Measurements from ENCODE around the gene BAG3.
A peak's percentile ranks its signal among the peaks of the same experiment; 100 is the strongest.
"Not testable (repeated sequence)": the region's sequence is repeated elsewhere in the genome, so short reads cannot be mapped to it uniquely, and the experiment has no call there.

Gene BAG3

DNA sequence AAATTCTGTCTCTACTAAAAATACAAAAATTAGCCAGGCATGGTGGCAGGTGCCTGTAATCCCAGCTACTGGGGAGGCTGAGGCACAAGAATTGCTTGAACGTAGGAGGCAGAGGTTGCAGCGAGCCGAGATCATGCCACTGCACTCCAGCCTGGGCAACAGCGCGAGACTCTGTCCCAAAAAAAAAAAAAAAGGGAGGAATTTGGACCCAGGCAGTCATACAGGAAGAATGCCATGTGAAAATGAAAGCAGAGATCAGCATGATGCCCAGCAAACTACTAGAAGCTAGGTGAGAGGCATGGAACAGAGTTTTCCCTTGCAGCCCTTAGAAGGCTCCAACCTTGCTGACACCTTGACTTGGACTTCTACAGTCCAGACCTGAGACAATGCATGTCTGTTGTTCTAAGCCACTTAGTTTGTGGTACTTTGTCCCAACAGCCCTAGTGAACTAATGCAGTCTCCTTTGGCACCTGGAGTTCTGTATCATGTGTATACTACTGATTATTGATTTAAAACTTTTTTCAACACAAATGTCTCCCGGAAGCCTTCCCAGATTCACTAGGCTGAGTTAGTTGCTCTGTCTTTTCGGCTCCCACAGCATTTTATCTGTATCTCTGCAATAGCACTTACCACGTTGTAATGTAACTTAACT is 10.2 kb upstream of the BAG3 start:
- DNase-seq (ENCODE audit: low spot score) = no peak

DNA sequence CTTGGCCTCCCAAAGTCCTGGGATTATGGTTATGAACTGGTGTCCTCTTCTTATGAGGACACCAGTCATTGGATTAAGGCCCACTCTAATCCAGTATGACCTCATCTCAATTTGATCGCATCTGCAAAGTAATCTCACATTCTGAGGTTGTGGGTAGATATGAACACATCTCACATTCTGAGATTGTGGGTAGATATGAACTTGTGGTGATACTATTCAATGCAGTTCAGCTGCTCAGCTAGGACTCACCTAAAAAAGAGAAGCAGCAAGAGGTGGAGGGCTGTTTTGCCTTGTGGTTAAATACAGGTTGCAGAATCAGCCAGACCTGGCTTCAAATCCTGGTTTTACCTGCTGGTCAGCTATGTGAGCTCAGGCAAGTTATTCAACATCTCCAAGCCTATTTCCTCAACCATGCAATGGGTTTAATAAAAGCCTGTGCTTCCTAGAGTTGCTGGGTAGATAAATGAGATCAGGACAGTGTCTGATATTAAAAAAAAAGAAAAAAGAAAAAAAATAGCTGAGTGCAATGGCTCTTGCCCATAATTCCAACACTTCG is 8.5 kb upstream of the BAG3 start:
- DNase-seq (ENCODE audit: low spot score) = no peak

DNA sequence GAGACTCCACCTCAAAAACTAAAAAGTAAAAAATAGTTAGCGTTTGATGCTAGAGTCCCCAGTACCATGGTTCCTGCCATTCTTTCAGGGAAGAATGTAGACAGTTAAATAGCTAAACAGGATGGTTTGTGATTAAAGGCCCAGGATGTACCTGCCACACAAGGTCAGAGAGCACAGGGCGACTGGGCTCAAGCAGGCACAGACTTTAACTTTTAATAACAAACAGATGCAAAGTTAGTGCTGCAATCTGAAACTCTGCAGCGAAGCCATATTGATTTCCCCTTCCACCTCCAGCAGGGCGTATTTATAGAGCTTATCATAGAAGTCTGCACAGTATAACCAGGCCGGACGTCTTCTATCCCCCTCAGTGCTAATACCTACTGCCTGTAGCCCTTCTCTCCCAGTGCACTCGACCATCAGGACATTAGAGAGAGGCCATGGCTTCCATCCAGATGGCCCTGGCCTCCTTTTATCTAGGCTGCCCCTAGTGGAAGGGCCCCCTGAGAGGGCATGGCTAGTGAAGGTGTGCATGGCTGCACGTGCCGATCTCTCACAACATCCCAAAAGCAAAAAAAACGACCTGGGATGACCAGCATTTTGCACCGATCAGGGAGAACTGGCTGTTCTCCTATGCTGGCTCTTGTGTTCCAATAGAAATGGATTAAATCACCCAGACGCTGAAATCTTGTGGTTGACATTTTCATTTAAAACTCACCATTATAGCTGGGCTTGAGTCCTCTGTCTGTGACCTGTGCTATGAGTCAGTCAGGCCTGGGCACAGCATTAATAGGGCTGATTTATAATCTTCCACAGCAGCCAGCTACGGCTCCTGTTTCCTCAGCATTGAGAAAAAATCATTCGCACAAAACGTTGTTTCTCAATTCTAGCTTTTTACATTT is 7.6 kb upstream of the BAG3 start:
- DNase-seq (ENCODE audit: low spot score) = no peak

DNA sequence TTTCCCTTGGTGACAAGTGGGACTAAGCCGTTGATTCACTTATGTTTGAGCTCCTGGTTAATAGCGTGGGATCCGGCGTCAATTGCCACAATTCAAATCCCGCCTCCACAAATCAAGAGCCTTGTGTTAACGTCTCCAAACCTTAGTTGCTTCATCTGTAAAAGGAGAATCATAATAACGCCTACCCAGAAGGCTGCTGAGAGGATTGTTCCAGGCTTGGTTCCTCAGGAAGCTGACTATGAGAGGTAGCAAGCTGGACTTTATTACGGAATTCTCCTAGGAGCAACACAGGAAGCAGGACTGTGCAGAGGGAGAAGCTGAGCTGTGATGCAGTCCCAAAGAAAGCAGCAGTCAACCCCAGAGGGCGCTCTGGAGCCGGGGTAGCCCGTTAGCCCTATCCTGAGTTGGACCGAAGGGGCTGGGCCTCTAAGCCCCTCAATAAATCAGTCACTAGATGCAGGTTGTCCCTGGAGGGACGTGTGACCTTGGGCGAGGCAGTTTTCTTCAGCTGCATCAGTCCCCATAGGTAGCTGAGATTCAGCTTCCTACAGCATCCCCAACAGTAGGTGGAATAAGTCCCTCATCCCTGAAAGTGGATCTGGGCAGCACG is 6.9 kb upstream of the BAG3 start:
- DNase-seq (ENCODE audit: low spot score) = no peak

DNA sequence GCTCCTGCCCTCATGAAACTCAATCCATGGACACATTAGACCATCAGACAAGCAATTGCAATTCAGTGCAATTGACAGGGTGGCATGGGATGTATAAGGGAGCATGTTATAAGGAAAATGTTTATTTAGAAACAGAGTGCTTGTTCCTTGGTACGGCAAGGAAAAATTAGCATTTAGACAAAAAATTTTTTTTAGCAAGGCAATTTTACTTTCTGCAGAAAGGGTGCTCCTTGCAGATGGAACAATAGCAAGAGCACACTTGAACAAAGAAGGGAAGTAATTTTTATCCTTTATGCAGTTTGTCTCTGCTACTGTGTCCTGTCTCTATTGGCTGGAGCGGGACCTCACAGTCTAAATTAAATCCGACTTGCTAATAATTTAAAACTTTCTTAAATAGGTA is 6.2 kb upstream of the BAG3 start:
- DNase-seq (ENCODE audit: low spot score) = no peak

DNA sequence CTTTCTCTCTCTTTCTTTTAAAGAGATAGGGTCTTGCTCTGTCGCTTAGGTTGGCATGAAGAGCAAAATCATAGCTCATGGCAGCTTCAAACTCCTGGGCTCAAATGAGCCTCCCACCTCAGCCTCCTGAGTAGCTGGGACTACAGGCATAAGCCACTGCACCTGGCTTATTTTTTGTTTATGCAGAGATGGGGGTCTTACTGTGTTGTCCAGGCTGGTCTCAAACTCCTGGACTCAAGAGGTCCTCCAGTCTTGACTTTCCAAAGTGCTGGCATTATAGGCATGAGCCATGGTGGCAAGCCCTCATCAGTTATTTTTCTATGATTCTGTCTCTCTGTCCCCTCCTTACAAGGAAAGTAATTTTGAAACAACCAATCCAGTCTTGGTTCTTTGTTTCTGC is 1.1 kb upstream of the BAG3 start:
- DNase-seq (ENCODE audit: low spot score) = peak; percentile 14

DNA sequence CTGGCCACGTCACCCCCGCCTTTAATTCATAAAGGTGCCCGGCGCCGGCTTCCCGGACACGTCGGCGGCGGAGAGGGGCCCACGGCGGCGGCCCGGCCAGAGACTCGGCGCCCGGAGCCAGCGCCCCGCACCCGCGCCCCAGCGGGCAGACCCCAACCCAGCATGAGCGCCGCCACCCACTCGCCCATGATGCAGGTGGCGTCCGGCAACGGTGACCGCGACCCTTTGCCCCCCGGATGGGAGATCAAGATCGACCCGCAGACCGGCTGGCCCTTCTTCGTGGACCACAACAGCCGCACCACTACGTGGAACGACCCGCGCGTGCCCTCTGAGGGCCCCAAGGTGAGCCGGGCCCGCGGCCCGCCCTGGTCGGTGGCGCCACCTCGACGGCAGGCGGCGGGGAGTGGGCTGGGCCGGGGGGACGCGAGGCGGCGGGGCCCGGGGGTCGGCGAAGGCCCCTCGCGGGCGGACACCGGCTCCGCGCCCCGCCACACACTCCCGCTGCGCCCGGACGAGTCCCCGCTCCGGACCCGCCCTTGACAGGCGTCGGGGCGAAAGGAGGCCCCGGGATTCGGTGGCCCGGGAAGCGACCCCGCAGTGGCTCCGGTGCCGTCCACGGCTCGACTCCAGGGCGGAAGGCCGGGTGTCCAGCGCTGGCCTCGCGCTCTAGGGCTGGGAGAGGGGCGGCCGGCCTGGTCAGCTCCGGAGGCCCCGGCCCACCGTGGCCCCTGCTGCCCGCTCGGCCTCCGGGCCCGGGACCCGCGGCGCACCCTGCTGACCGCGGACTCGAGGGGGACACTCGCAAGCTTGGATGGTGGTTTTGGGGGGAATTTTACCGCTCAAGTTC is 557 bp downstream of the BAG3 start:
- no peak for DNase-seq (ENCODE audit: low spot score)

DNA sequence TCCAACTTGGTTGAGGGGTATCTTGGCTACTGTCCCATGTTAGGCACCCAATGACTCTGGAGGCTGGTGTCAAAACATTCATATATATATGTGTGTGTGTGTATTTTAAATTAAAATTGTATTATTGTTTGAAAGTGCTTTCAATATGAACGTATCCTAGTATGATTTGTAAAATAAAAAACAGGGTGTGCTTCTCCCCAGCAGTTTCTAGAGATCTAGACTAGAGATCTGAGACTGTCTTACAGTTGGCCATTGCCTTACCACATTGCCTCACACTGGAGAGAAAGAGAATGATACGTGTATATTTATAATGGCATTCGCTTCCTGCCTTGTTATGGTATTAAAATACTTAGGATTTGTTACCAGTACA is 1.2 kb downstream of the BAG3 start:
- DNase-seq (ENCODE audit: low spot score) = peak; percentile 65

DNA sequence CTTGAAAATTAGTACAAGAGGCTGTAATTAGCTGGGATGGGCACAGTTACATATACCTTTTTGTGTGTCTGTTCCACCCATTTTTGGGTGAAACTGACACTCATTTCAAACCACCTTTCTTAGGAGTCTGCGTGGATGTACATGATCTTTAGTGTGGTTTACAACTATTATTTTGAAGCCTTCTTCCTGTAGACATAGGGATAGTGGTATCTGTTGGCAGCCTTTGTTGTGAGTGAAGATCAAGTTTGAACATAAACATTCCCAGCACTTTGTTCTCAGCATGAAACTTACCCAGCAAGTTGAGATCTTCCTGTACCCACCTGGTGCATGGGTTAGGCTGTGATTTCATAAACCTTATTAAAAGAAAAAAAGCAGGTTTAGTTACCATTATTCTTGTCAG is 2.0 kb downstream of the BAG3 start:
- no peak for DNase-seq (ENCODE audit: low spot score)

DNA sequence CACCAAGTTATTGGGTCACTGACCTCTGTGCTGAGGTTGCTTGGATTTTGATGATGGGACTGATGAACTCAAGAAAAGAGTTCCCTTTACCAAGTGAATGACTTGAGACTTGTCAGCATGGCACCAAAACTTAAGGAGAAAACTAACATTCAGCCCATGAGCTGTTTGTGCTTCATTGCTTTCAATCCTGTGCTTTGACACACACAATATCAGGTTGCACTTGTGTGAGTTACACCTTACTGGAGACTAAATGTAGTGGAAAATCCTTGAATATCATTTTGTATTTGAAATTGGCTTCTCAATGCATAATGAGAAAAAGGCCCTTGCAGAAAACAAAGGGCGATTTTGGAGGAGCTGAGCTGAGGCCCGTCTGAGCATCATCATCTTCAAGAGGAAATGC is 2.7 kb downstream of the BAG3 start:
- DNase-seq (ENCODE audit: low spot score) = no peak

DNA sequence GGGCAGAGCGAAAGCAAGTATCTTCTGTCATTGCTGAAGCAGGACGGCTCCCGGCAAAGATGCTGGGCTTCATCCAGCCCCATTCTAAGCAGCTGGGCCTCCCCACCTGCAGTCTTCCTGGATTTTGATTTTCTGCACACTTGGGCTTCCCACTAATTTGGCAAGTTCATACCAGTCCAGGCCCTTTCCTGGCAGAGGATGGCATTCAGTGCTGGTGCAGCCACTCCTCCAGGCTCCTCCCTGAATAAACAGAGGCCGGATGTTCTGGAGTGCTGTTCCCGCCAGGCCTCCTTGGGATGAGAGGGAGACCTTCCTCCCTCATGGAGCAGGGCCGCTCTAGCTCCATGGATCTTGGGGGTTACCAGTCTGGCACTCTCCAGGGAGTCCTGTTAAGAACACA is 3.4 kb downstream of the BAG3 start:
- DNase-seq (ENCODE audit: low spot score) = no peak

DNA sequence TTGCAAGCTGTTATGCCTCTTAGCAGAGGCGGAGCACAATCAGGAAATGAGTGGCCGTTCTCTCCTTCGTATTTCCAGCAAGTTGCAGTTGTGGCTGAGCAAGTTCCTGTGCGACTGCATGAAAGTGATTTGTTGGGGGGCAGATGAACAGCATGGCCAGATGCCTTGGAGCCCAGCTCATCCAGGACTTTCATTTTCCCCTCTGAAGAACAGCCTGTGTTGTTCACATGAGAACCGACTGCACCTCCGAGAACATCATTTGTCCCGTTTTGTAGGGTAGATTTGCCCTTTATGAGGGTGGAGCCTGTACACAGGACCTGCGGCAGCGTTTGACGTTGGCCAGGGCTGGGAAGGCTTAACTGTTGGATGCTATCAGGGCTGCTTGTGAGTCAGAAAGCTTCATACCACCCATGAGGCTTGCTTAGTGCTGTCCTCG is 4.4 kb downstream of the BAG3 start:
- no peak for DNase-seq (ENCODE audit: low spot score)

DNA sequence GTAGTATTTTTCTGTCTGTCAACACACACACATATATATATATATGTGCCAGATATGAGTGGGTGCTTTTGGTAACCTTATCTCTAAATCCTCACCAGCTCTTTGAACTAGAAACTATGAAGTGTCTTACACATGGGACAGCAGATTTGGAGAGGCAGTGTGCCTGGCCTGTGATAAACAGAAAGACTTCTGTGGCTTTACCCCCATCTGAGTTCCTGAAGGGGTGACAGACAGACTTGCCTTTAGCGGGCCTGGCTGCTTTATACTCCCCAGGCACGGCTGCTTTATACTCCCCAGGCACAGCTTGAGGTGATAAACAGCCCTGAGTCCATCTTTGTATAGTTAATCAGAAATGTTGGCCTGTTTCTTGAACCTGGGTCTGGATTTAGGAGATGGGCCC is 5.6 kb downstream of the BAG3 start:
- DNase-seq (ENCODE audit: low spot score) = no peak

DNA sequence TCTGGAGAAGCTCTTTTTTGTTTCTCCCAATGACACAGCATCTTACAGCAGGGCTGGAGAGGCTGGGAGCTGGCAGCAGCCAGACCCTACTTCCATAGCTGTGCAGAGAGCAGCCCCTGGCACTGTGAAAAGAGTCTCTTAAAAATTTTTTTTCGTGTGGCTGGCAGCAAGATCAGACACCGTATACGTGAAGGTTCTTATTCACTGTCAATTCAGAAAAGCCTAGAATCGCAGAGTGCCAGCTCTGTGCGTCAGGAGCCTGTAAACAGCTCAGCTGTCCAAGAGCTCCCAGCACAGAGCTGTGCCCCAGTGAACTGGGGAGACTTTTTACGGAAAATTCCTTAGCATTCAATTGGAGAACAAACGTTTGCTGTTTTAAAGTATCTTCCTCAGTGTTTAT is 6.5 kb downstream of the BAG3 start:
- DNase-seq (ENCODE audit: low spot score) = no peak

DNA sequence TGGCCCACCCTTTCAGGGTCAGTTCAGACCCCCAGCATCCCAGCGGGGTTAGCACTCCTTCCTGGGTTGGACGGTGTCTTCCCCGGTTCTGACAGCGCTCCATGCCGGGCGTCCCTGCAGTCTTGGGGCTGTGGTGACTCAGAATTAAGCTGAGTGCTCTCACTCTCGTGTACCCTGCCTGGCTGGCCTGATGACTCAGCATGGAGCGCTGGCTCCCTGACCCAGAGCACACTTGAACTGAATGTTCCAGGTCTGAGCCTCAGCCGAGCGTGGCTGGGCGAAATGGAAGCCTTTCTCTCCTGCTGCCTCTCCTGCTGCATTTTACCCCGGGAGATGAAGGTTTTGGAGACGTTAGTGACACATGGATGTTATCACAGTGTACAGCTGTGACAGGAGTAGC is 7.1 kb downstream of the BAG3 start:
- no peak for DNase-seq (ENCODE audit: low spot score)

DNA sequence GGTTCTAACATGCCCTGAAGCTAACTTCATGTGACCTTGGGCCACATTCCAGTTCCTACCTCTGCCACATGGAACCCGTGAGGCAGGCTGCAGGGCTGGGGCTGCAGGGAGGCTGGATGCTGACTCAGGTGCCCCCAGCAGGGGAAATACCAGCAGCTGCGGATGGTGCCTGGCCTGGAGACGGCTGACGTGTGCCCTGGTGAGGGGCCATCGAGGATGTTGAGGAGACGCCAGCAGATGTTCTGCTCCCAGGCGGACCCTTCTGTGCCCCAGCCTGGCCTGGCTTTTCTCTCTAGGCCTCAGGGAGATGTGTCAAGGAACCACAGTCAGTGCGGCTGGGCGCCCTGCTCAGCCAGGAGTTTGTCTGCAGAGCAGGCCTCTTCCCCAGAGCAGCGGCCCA is 8.8 kb downstream of the BAG3 start:
- no peak for DNase-seq (ENCODE audit: low spot score)

DNA sequence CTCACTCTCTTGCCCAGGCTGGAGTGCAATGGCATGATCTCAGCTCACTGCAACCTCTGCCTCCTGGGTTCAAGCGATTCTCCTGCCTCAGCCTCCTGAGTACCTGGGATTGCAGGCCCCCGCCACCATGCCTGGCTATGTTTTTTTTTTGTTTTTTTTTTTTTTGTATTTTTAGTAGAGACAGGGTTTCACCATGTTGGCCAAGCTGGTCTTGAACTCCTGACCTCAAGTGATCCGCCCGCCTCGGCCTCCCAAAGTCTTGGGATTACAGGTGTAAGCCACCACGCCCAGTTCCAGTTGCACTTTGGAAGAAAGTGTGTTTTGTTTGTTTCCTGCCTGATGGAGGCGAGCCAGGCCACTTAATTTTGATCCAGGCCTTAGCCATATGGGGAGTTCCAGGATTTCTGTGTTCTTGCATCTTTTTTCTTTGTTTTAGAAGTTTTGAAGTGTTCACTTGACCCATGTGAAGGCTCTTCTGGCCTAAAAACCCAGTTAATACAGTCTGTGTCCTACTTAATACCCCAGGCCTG is 11.0 kb downstream of the BAG3 start:
- DNase-seq (ENCODE audit: low spot score) = not testable (repeated sequence)

DNA sequence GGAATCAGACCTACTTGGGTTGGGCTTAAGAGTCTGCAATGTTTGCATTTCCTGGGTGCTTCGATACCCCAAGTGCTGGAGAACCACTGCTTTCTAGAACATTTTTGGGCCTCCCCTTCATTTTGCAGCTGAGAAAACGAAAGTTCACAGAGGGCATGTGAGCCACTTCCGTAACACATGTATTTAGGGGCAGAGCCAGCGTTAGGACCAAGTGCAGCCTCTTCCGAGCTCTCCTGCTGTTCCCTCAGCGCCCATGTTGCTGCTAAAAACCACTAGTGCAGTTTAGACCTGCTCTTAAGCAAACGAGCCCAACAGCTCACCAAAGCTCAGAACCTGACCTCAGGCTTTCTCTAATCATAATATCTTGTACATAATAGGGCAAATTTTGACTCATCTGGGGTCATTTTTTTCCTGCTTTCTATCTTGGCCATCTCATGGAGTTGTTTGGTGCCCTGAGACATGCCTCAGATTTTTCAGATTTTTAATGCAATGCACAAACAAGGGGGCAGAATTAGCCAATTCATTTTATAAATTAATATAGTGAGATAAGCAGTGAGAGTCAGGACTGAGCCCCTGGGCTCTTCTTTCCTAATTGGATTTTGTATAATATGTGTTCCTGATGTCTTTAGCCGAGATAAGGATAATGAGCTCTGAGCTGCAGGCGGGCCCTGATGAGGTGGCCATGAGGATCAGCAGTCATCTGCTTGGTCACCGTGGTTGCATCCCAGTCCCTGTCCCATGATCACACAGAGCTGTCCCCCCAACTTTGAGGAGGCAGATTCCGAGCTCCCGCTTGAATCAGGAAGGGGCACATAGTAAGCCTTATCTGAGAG is 12.9 kb downstream of the BAG3 start:
- peak; percentile 27 for DNase-seq (ENCODE audit: low spot score)

DNA sequence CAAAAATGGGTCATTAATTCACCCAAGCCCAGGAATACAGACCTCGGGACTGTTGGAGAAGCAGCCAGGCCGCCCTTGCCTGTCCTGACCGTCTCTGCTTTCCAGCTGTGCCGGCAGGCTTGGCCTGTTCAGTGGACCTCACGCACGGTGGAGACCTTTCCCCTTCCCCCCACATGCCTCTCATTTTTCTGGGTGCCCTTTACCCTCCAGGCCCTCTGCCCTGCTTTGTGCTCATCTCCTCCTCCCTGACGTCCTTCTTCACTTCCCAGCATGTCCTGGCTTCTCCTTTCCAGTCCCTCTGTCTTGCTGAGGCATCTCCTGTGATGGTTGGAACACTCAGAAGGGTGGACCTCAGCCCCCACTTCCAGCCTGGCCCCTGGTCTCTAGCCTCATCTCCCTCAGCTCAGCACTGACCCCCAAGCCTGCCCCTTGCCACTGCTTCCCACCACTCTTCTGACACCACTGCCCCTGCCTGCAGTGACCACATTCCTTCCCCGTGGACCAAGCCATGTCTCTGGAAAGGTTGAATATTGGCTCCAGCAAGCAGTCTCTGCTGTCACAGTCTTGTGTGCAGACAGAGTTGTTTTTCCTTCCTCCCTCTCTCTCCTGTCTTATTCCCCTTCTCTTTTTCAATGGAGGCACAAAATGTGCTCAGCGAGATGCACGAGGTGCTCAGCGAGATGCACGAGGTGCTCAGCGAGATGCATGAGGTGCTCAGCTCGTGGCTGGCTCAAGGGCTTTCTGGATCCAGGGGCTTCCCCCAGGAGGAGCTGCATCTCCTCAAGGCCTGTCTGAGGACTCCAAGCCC is 14.9 kb downstream of the BAG3 start:
- DNase-seq (ENCODE audit: low spot score) = no peak

DNA sequence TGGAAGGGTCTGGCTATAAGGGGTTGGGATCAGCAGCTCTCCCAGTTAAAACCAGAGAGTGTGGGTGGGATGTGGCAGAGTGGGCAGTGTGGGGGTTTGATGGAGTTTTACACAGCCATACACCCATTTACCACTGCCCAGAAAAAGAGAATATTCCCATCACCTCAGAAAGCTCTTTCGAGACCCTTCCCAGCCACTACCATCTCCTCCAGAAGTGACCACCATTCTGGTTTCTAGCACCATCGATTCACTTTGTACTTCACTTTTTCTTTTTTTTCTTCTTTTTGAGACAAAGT is 15.5 kb downstream of the BAG3 start:
- DNase-seq (ENCODE audit: low spot score) = no peak

All from NAMALWA (cell line).